Measurements from ENCODE around the gene REST.

Gene REST

GRCh38 chr4:56986192-56986591 lies 78.5 kb downstream of the REST start:
- no peak for DNase-seq
- Mint-ChIP-seq H3K27me3 (ENCODE audit: low read depth, poor library complexity) (no peaks in the 10 kb centered on the region), H3K9me3 (no peaks in the 10 kb centered on the region), H3K4me1 (peaks cover 16% of the 10 kb centered on the region), H3K36me3 (ENCODE audit: low read depth) (peaks cover 58% of the 10 kb centered on the region), H3K4me3 (no peak overlapping the region), H3K27ac (no peak overlapping the region)
- TF ChIP-seq CTCF (IDR thresholded peaks at IDR 0.05), result no peak

- peaks cover 8% of the 10 kb centered on the region for H3K4me1 Mint-ChIP-seq
- no peaks in the 10 kb centered on the region for H3K27me3 Mint-ChIP-seq (ENCODE audit: low read depth, poor library complexity)
- no peaks in the 10 kb centered on the region for H3K9me3 Mint-ChIP-seq
- no peak for DNase-seq
- no peak overlapping the region for H3K4me3 Mint-ChIP-seq
- no peak overlapping the region for H3K27ac Mint-ChIP-seq
- peaks cover 60% of the 10 kb centered on the region for H3K36me3 Mint-ChIP-seq (ENCODE audit: low read depth)
- TF ChIP-seq CTCF (IDR thresholded peaks at IDR 0.05), result no peak
These were observed 79.3 kb downstream of the REST start for GRCh38 chr4:56986952-56987351.

GRCh38 chr4:56990109-56990905 lies 82.6 kb downstream of the REST start:
- no peak overlapping the region for H3K27ac Mint-ChIP-seq
- H3K36me3 Mint-ChIP-seq (ENCODE audit: low read depth), result peaks cover 69% of the 10 kb centered on the region
- DNase-seq, result no peak

GRCh38 chr4:56995525-56995924 lies 87.8 kb downstream of the REST start:
- no peaks in the 10 kb centered on the region for H3K27me3 Mint-ChIP-seq (ENCODE audit: low read depth, poor library complexity)
- H3K9me3 Mint-ChIP-seq, result no peaks in the 10 kb centered on the region
- no peak for TF ChIP-seq CTCF (IDR thresholded peaks at IDR 0.05)
- peaks cover 72% of the 10 kb centered on the region for H3K36me3 Mint-ChIP-seq (ENCODE audit: low read depth)
- peak overlapping the region; percentile 53 for H3K27ac Mint-ChIP-seq
- no peak overlapping the region for H3K4me3 Mint-ChIP-seq
- H3K4me1 Mint-ChIP-seq, result no peaks in the 10 kb centered on the region
- DNase-seq, result no peak

More at GRCh38 chr4:56990109-56990905, 82.6 kb downstream of the REST start:
- no peak for TF ChIP-seq CTCF (IDR thresholded peaks at IDR 0.05)
- no peaks in the 10 kb centered on the region for H3K4me1 Mint-ChIP-seq
- H3K4me3 Mint-ChIP-seq, result no peak overlapping the region
- no peaks in the 10 kb centered on the region for H3K9me3 Mint-ChIP-seq
- H3K27me3 Mint-ChIP-seq (ENCODE audit: low read depth, poor library complexity), result no peaks in the 10 kb centered on the region

GRCh38 chr4:56999751-57000150 lies 92.1 kb downstream of the REST start:
- no peak for DNase-seq
- Mint-ChIP-seq H3K27ac (peak overlapping the region; percentile 32), H3K4me1 (no peaks in the 10 kb centered on the region), H3K27me3 (ENCODE audit: low read depth, poor library complexity) (no peaks in the 10 kb centered on the region), H3K4me3 (no peak overlapping the region), H3K36me3 (ENCODE audit: low read depth) (peaks cover 63% of the 10 kb centered on the region), H3K9me3 (no peaks in the 10 kb centered on the region)
- TF ChIP-seq CTCF (IDR thresholded peaks at IDR 0.05), result no peak

- H3K27me3 Mint-ChIP-seq (ENCODE audit: low read depth, poor library complexity), result no peaks in the 10 kb centered on the region
These were observed 105.9 kb downstream of the REST start for GRCh38 chr4:57013543-57014120.

More at GRCh38 chr4:57013543-57014120, 105.9 kb downstream of the REST start:
- H3K27ac Mint-ChIP-seq, result no peak overlapping the region
- no peak for TF ChIP-seq CTCF (IDR thresholded peaks at IDR 0.05)
- no peak overlapping the region for H3K4me3 Mint-ChIP-seq
- no peak for DNase-seq
- H3K9me3 Mint-ChIP-seq, result no peaks in the 10 kb centered on the region
- H3K36me3 Mint-ChIP-seq (ENCODE audit: low read depth), result peaks cover 62% of the 10 kb centered on the region
- H3K4me1 Mint-ChIP-seq, result no peaks in the 10 kb centered on the region
